RCC 7860 (cell line): Measurements from ENCODE around the gene PACS2.
"Not testable (repeated sequence)": the region's sequence is repeated elsewhere in the genome, so short reads cannot be mapped to it uniquely, and the experiment has no call there.

Experiments
- DNase-seq: peaks from one replicate; pipeline ENCODE4 v3.0.0-alpha.2; 2015; ENCODE audit warnings: low spot score
- FAIRE-seq: peaks from 2 replicates; lab custom pipeline; 2012; peaks lifted over from hg19 to GRCh38; lab: Jason Lieb, UNC

The PACS2 gene

GRCh38 chr14:105313381-105314286 lies 914 bp upstream of the PACS2 start:
- FAIRE-seq = no peak
- DNase-seq = no peak

- FAIRE-seq (no peak), DNase-seq (no peak)
Measured at GRCh38 chr14:105315211-105315721, 718 bp downstream of the PACS2 start.

DNA sequence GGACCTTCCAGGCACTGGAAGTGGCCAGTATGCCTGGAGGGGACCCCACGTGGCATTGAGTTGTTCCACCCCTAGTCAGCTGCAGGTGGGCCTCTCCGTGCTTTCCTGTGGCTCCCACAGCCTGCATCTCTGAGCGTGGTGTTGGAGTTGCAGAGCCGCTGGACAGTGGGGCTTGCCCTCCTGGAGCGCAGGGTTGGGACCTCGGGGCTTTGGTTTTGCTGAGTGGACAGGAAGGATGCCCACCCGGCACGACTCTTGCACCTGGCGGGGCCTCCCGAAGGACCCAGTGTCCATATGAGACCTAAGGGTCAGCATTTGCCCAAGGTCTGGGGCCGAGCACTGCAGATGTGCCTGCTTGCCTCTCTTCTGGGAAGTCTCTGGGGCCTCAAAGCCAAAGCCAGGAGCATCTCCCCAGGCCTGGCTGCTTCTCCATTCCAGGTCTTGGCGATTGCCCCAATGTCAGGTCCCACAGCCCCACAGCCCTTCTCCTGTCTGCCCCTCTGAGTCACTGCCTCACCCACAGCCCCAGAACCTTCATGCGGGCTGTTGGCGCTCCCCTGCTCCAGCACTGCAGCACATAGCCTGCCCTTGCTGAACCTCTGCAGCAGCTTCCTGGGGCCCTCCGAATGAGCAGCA lies 1.5 kb downstream of the PACS2 start:
- no peak for DNase-seq
- FAIRE-seq = no peak

- FAIRE-seq (no peak), DNase-seq (no peak)
Measured at GRCh38 chr14:105316577-105316941, 2.0 kb downstream of the PACS2 start.

DNA sequence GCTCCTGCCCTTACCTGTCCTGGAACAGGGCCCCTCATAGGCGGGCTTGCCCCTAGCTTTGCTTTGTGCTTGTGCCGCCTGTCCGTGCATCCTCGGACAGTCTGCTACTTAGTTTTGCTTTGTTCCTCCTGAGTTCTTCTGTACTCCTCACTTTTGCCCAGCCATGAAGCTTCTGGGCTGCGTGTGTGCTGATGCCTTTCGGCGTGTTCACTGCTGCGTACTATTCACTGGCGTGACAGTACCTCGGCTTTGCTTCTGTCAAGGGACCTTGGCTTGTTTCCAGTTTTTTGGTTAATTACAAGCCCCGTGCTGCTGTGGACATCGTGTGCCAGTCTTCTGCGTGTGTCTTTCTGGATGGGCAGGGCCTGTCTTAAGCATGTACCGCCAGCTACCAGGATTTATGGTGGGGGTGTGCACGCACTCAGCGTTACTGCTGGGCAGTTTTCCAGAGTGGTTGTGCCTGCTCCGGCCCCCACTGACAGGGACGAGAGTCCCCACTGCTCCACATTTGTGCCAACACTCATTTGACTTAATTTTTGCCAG lies 2.5 kb downstream of the PACS2 start:
- no peak for FAIRE-seq
- DNase-seq = no peak

DNA sequence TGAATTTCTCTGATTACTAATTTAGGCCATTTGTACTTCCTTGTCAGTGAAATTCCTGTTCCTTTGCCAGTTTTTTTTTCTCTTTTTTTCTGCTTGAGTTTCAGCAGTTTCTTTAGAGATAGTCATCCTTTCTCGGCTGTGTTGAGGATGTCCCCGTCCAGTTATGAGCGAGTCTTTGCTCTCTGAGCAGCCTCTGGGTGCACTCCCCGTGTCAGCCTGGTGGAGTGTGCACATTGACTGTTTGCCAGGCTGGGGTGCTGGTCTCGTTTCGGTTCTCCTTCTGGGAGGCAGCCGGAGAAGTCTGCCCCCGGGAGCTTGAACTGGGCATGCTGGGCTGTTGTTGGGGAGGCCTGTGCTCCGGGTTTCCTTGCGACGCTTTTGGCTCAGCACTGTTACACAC lies 3.0 kb downstream of the PACS2 start:
- DNase-seq (no peak), FAIRE-seq (no peak)

- FAIRE-seq (no peak), DNase-seq (no peak)
Measured at GRCh38 chr14:105322791-105323556, 8.4 kb downstream of the PACS2 start.

GRCh38 chr14:105323663-105324062 lies 9.1 kb downstream of the PACS2 start:
- DNase-seq = no peak
- FAIRE-seq = no peak

GRCh38 chr14:105324080-105324778 lies 9.7 kb downstream of the PACS2 start:
- no peak for FAIRE-seq
- no peak for DNase-seq

DNA sequence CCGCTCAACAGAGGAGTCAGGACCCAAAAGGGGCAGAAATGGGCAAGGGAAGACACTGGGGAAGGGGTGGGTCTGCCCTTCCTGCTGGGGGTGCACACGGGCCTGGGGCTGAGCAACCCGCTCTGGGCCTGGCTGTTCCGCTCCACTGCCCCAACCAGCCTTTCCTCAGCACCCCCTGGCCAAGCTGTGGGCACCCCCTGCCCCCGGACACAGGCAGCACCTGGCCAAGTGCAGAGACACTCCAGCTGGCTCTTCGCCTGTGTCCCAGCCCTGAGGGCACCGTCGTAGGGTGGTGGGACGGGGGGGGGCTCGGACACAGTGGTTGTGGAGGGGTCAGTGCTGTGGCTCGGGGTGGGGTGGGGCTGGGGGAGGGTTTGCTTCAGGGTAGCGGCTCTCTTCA lies 10.3 kb downstream of the PACS2 start:
- DNase-seq = no peak
- no peak for FAIRE-seq

GRCh38 chr14:105325303-105325702 lies 10.8 kb downstream of the PACS2 start:
- DNase-seq (no peak), FAIRE-seq (no peak)

- no peak for DNase-seq
- FAIRE-seq = no peak
Measured at GRCh38 chr14:105325716-105326567, 11.4 kb downstream of the PACS2 start.

GRCh38 chr14:105326568-105326867 lies 12.0 kb downstream of the PACS2 start:
- FAIRE-seq (no peak), DNase-seq (no peak)

GRCh38 chr14:105326891-105327694 lies 12.5 kb downstream of the PACS2 start:
- FAIRE-seq = no peak

DNA sequence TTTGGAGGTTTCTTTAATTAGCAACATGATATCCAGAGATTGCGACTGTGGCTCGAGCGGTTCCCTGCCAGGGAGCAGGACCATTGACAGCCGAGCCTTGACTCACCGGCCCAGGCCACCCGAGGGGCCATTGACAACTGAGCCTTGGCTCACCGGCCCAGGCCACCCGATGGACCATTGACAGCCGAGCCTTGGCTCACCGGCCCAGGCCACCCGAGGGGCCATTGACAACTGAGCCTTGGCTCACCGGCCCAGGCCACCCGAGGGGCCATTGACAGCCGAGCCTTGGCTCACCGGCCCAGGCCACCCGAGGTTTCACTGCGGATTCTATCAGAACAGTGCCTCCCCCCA lies 13.1 kb downstream of the PACS2 start:
- FAIRE-seq = not testable (repeated sequence)

More at GRCh38 chr14:105326891-105327694, 12.5 kb downstream of the PACS2 start:
- DNase-seq = no peak

GRCh38 chr14:105328070-105328677 lies 13.6 kb downstream of the PACS2 start:
- DNase-seq (no peak), FAIRE-seq (no peak)

More for the DNA sequence above, 13.1 kb downstream of the PACS2 start:
- not testable (repeated sequence) for DNase-seq

GRCh38 chr14:105328678-105329390 lies 14.3 kb downstream of the PACS2 start:
- FAIRE-seq = no peak
- DNase-seq = no peak
